WTC11 (cell line): Measurements from ENCODE around the gene TOM1L2.

Experiments
- ARID4B ChIP-seq: sonication (generic); formaldehyde crosslinking; IDR thresholded peaks from 2 replicates; pipeline ENCODE4 v1.8.0; 2023; ENCODE audit warnings: missing genetic modification reagents, mild to moderate bottlenecking, borderline replicate concordance
- ATF1 ChIP-seq: sonication (generic); formaldehyde crosslinking; IDR thresholded peaks from 2 replicates; pipeline ENCODE4 v1.8.1; 2023; ENCODE audit warnings: mild to moderate bottlenecking, moderate library complexity, missing genetic modification reagents
- CBFB ChIP-seq: sonication (generic); formaldehyde crosslinking; IDR thresholded peaks from 2 replicates; pipeline ENCODE4 v1.8.1; 2022; ENCODE audit warnings: mild to moderate bottlenecking, low read depth, missing genetic modification reagents
- CDX4 ChIP-seq: fragments of 250-450 bp; sonication (Bioruptor Pico); IDR thresholded peaks from 2 replicates; pipeline ENCODE4 v1.9.0; 2021; ENCODE audit warnings: moderate library complexity, mild to moderate bottlenecking, inconsistent platforms, borderline replicate concordance
- CREM ChIP-seq: sonication (generic); formaldehyde crosslinking; IDR thresholded peaks from 2 replicates; pipeline ENCODE4 v1.8.1; 2022; ENCODE audit warnings: mild to moderate bottlenecking, missing genetic modification reagents, moderate library complexity
- CTCF ChIP-seq: fragments of 200-600 bp; IDR thresholded peaks from 2 replicates; pipeline ENCODE4 v1.8.0; 2022; ENCODE audit warnings: antibody characterized with exemption
- JUN ChIP-seq: sonication (generic); formaldehyde crosslinking; IDR thresholded peaks from 2 replicates; pipeline ENCODE4 v1.8.0; 2023; ENCODE audit warnings: mild to moderate bottlenecking, missing genetic modification reagents
- SMAD3 ChIP-seq: sonication (generic); formaldehyde crosslinking; IDR thresholded peaks from 2 replicates; pipeline ENCODE4 v1.8.0; 2022; ENCODE audit warnings: missing genetic modification reagents, mild to moderate bottlenecking, borderline replicate concordance
- ZNF121 ChIP-seq: sonication (generic); formaldehyde crosslinking; IDR thresholded peaks from 2 replicates; pipeline ENCODE4 v1.8.0; 2023; ENCODE audit warnings: missing genetic modification reagents
- ZNF396 ChIP-seq: fragments of 250-450 bp; sonication (Bioruptor Pico); IDR thresholded peaks from 2 replicates; pipeline ENCODE4 v1.8.0; 2021; ENCODE audit warnings: mild to moderate bottlenecking, moderate library complexity, borderline replicate concordance
- TF ChIP-seq, protein P1 (sequence below): sonication (generic); formaldehyde crosslinking; conservative IDR thresholded peaks from 2 replicates; pipeline ENCODE4 v1.8.1; 2022; ENCODE audit warnings: mild to moderate bottlenecking, missing genetic modification reagents
- TF ChIP-seq, protein P2 (sequence below): sonication (generic); formaldehyde crosslinking; IDR thresholded peaks from 2 replicates; pipeline ENCODE4 v1.8.1; 2022; ENCODE audit warnings: low read depth, mild to moderate bottlenecking, moderate library complexity, missing genetic modification reagents, borderline replicate concordance
- TF ChIP-seq, protein P3 (sequence below): sonication (generic); formaldehyde crosslinking; IDR thresholded peaks from 2 replicates; pipeline ENCODE4 v1.8.0; 2022; ENCODE audit warnings: mild to moderate bottlenecking, missing genetic modification reagents

GRCh38 chr17:17987187-17987896 is 15.1 kb upstream of the TOM1L2 start:
- TF ChIP-seq CTCF (no peak), ZNF396 (no peak), SMAD3 (CRISPR knock-in tag) (no peak), ZNF121 (CRISPR knock-in tag) (no peak), JUN (CRISPR knock-in tag) (no peak), ARID4B (CRISPR knock-in tag) (no peak), CDX4 (CRISPR knock-in tag) (no peak), ATF1 (CRISPR knock-in tag) (no peak), CBFB (CRISPR knock-in tag) (no peak), CREM (CRISPR knock-in tag) (no peak)
- TF ChIP-seq, protein P1, sequence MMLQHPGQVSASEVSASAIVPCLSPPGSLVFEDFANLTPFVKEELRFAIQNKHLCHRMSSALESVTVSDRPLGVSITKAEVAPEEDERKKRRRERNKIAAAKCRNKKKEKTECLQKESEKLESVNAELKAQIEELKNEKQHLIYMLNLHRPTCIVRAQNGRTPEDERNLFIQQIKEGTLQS (CRISPR knock-in tag): no peak
- TF ChIP-seq, protein P2, sequence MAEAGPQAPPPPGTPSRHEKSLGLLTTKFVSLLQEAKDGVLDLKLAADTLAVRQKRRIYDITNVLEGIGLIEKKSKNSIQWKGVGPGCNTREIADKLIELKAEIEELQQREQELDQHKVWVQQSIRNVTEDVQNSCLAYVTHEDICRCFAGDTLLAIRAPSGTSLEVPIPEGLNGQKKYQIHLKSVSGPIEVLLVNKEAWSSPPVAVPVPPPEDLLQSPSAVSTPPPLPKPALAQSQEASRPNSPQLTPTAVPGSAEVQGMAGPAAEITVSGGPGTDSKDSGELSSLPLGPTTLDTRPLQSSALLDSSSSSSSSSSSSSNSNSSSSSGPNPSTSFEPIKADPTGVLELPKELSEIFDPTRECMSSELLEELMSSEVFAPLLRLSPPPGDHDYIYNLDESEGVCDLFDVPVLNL (CRISPR knock-in tag): no peak
- TF ChIP-seq, protein P3, sequence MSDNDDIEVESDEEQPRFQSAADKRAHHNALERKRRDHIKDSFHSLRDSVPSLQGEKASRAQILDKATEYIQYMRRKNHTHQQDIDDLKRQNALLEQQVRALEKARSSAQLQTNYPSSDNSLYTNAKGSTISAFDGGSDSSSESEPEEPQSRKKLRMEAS (CRISPR knock-in tag): no peak
